GM18505 (cell line): ENCODE data around the gene EPB41L4A.

Source experiments
- ATAC-seq: cut with Tn5 transposase; IDR thresholded peaks from one replicate; pipeline ENCODE4 v1.9.1; 2021; ENCODE audit not compliant: unreplicated experiment
- POLR2A ChIP-seq: IDR thresholded peaks from 4 replicates; pipeline ENCODE4 v1.6.1; 2011; ENCODE audit warnings: borderline replicate concordance; ENCODE audit not compliant: insufficient read depth, insufficient read length; ENCODE audit errors: extremely low read depth

Gene EPB41L4A

GRCh38 chr5:112254303-112254702 lies 164.8 kb downstream of the EPB41L4A start:
- no peak for TF ChIP-seq POLR2A
- no peak for ATAC-seq

- no peak for TF ChIP-seq POLR2A
- ATAC-seq = no peak
Measured at GRCh38 chr5:112253478-112254250, 165.4 kb downstream of the EPB41L4A start.

GRCh38 chr5:112250551-112250950 lies 168.5 kb downstream of the EPB41L4A start:
- ATAC-seq = no peak

GRCh38 chr5:112248623-112249022 lies 170.5 kb downstream of the EPB41L4A start:
- ATAC-seq = no peak
- TF ChIP-seq POLR2A = no peak

More at GRCh38 chr5:112250551-112250950, 168.5 kb downstream of the EPB41L4A start:
- TF ChIP-seq POLR2A = no peak

- no peak for TF ChIP-seq POLR2A
- no peak for ATAC-seq
Measured at GRCh38 chr5:112247960-112248359, 171.1 kb downstream of the EPB41L4A start.

- no peak for ATAC-seq
- TF ChIP-seq POLR2A = no peak
Measured at GRCh38 chr5:112245656-112246055, 173.4 kb downstream of the EPB41L4A start.

- ATAC-seq = no peak
Measured at GRCh38 chr5:112239996-112240395, 179.1 kb downstream of the EPB41L4A start.

GRCh38 chr5:112238473-112238872 lies 180.6 kb downstream of the EPB41L4A start:
- no peak for ATAC-seq
- TF ChIP-seq POLR2A = no peak

More at GRCh38 chr5:112239996-112240395, 179.1 kb downstream of the EPB41L4A start:
- TF ChIP-seq POLR2A = no peak

GRCh38 chr5:112237456-112237855 lies 181.6 kb downstream of the EPB41L4A start:
- no peak for TF ChIP-seq POLR2A
- no peak for ATAC-seq

- no peak for TF ChIP-seq POLR2A
- ATAC-seq = no peak
Measured at GRCh38 chr5:112234000-112234399, 185.1 kb downstream of the EPB41L4A start.

- no peak for TF ChIP-seq POLR2A
- no peak for ATAC-seq
Measured at GRCh38 chr5:112232667-112233066, 186.4 kb downstream of the EPB41L4A start.

- TF ChIP-seq POLR2A = no peak
- no peak for ATAC-seq
Measured at GRCh38 chr5:112230606-112231005, 188.5 kb downstream of the EPB41L4A start.

- ATAC-seq = no peak
- TF ChIP-seq POLR2A = no peak
Measured at GRCh38 chr5:112228667-112229066, 190.4 kb downstream of the EPB41L4A start.

- ATAC-seq = no peak
- TF ChIP-seq POLR2A = no peak
Measured at GRCh38 chr5:112227911-112228631, 191.0 kb downstream of the EPB41L4A start.
